Stomach (tissue), 9 donors: ENCODE measurements around the gene SLC49A4. TPM values are rescaled to one million over a fixed set of nuclear protein-coding genes. Genes with fewer than 3 reads are reported as not detected.

Source experiments
- DNase-seq, 2 donors: peaks; one replicate each; pipeline versions ENCODE4 v3.0.0 to v3.0.0-alpha.2; 2013 to 2019
- H3K27ac ChIP-seq, 5 donors: fragments of 200-600 bp in 4 of 5; sonication (generic) in 4 of 5; one replicate each; pipeline ENCODE4 v1.5.1; 2013 to 2019; ENCODE audit warnings: mild to moderate bottlenecking in 1 of 5, moderate library complexity in 1 of 5
- H3K27me3 ChIP-seq, 3 donors: fragments of 200-600 bp; sonication (generic); one replicate each; pipeline ENCODE4 v1.5.1; 2017 to 2019; ENCODE audit warnings: mixed run types in 1 of 3
- H3K36me3 ChIP-seq, 4 donors: fragments of 200-600 bp; sonication (generic); 1 replicate in 3 of 4; 2 replicates in 1 of 4; pipeline ENCODE4 v1.5.1; 2016 to 2019
- H3K4me1 ChIP-seq, 4 donors: fragments of 200-600 bp; sonication (generic); one replicate each; pipeline ENCODE4 v1.5.1; 2016 to 2019
- H3K4me3 ChIP-seq, 4 donors: fragments of 200-600 bp; sonication (generic) in 3 of 4; one replicate each; pipeline ENCODE4 v1.5.1; 2016 to 2019; ENCODE audit warnings: mild to moderate bottlenecking in 1 of 4
- H3K9me3 ChIP-seq, 4 donors: fragments of 200-600 bp; sonication (generic); one replicate each; pipeline ENCODE4 v1.5.1; 2016 to 2019
- CTCF ChIP-seq, 7 experiments: fragments of 450-650 bp in 4 of 7; fragments of 200-600 bp in 3 of 7; sonication (generic) in 3 of 7; IDR thresholded peaks; one replicate each; pipeline ENCODE4 v1.5.1; 2016 to 2019; ENCODE audit warnings: antibody characterized with exemption in 7 of 7, control low read depth in 2 of 7, mild to moderate bottlenecking in 1 of 7
- EP300 ChIP-seq: sonication (generic); formaldehyde crosslinking; IDR thresholded peaks from one replicate; pipeline ENCODE4 v1.6.1; 2017; ENCODE audit warnings: antibody characterized with exemption
- POLR2A ChIP-seq, 4 donors: fragments of 450-650 bp; IDR thresholded peaks; one replicate each; pipeline ENCODE4 v1.6.1; 2016; ENCODE audit warnings: antibody characterized with exemption in 4 of 4, control low read depth in 2 of 4, mild to moderate bottlenecking in 1 of 4, moderate library complexity in 1 of 4
- POLR2AphosphoS5 ChIP-seq, 3 donors: sonication (generic); formaldehyde crosslinking; IDR thresholded peaks; one replicate each; pipeline ENCODE4 v1.6.1; 2016; ENCODE audit warnings: antibody characterized with exemption in 3 of 3
- WGBS, 5 donors: extraction: QIAGEN DNeasy Blood & Tissue Kit in 3 of 5; methylation state at CpG; one replicate each; pipeline versions ENCODE4 v1.1.5 to v1.1.7; 2013 to 2018; 5-methylcytosine and 5-hydroxymethylcytosine counted together
- intact Hi-C: fragments of 100-400 bp; cut with DNase I; formaldehyde crosslinking; loops from one replicate; pipeline ENCODE4 v1.15.1; 2023; ENCODE audit warnings: low total_unique reads
- polyA plus RNA-seq, 3 donors: library from polyadenylated mRNA; stranded (reverse); fragments of 200-250 nt; gene quantifications; one replicate each; pipeline ENCODE4 v1.2.3, GENCODE V29; 2013
- total RNA-seq, 5 donors: library from RNA; depleted of rRNA; stranded (reverse); fragments of >200 nt; gene quantifications; one replicate each; pipeline versions ENCODE4 v1.1.0 to v1.2.3, GENCODE V29; 2014 to 2016
- donor health status: healthy with polysubstance abuse.
- donor health status: Bipolar disorder and iron deficiency.
- donor health status: healthy.

Gene SLC49A4
- total and polyA plus RNA-seq, 8 donors: 0.31 to 28.8 (median 3.6) TPM

GRCh38 chr3:122908251-122908650 lies 113.4 kb downstream of the SLC49A4 start:
- Histone ChIP-seq H3K4me3 (no peak overlapping the region), H3K36me3 (no peaks in the 10 kb centered on the region), H3K4me1 (peaks cover 0 to 7% (median 3%) of the 10 kb centered on the region in 4 donors), H3K9me3 (no peaks in the 10 kb centered on the region), H3K27ac (no peak overlapping the region), H3K27me3 (peaks cover 0 to 33% (median 16%) of the 10 kb centered on the region in 3 donors)
- intact Hi-C loops: no loop called here
- no peak for DNase-seq
- TF ChIP-seq POLR2AphosphoS5 (IDR thresholded peaks at IDR 0.05) (no peak), EP300 (no peak), CTCF (IDR thresholded peaks at IDR 0.05) (no peak), POLR2A (IDR thresholded peaks at IDR 0.05) (no peak)
- 83 to 92% (median 90%) methylated on average over 3 of the region's 3 CpGs for WGBS, 5 donors

GRCh38 chr3:122911901-122912300 lies 117.0 kb downstream of the SLC49A4 start:
- no peak for TF ChIP-seq POLR2AphosphoS5 (IDR thresholded peaks at IDR 0.05)
- no peak for TF ChIP-seq POLR2A (IDR thresholded peaks at IDR 0.05)
- TF ChIP-seq EP300: no peak
- no peak overlapping the region for H3K4me3 ChIP-seq
- WGBS, 5 donors: 90 to 93% (median 93%) methylated on average over 13 to 16 of the region's 16 CpGs; no CpG with 5 or more reads in 1 of the 5 donors
- H3K4me1 ChIP-seq: peaks cover 0 to 8% (median 3%) of the 10 kb centered on the region in 4 donors
- H3K27ac ChIP-seq: no peak overlapping the region
- H3K27me3 ChIP-seq: peaks cover 0 to 49% (median 21%) of the 10 kb centered on the region in 3 donors
- DNase-seq: no peak
- intact Hi-C loops: no loop called here
- H3K36me3 ChIP-seq: no peaks in the 10 kb centered on the region
- H3K9me3 ChIP-seq: no peaks in the 10 kb centered on the region

GRCh38 chr3:122912772-122913538 lies 118.1 kb downstream of the SLC49A4 start:
- Histone ChIP-seq H3K36me3 (no peaks in the 10 kb centered on the region), H3K9me3 (no peaks in the 10 kb centered on the region), H3K4me3 (peak overlapping the region in 3 of 4 donors; percentile 10 to 31 (median 11)), H3K27me3 (peaks cover 0 to 49% (median 21%) of the 10 kb centered on the region in 3 donors), H3K4me1 (peaks cover 0 to 8% (median 3%) of the 10 kb centered on the region in 4 donors), H3K27ac (no peak overlapping the region)
- intact Hi-C loops: no loop called here
- TF ChIP-seq POLR2A (IDR thresholded peaks at IDR 0.05) (no peak), CTCF (IDR thresholded peaks at IDR 0.05) (no peak), POLR2AphosphoS5 (IDR thresholded peaks at IDR 0.05) (no peak), EP300 (no peak)
- no peak for DNase-seq
- WGBS, 5 donors: 27 to 44% (median 41%) methylated on average over 23 to 76 of the region's 76 CpGs

GRCh38 chr3:122913539-122914100 lies 118.8 kb downstream of the SLC49A4 start:
- Histone ChIP-seq H3K9me3 (no peaks in the 10 kb centered on the region), H3K4me1 (peaks cover 0 to 8% (median 3%) of the 10 kb centered on the region in 4 donors), H3K27ac (no peak overlapping the region), H3K27me3 (peaks cover 0 to 49% (median 21%) of the 10 kb centered on the region in 3 donors), H3K4me3 (peak overlapping the region in 2 of 4 donors; percentile 11 to 31), H3K36me3 (no peaks in the 10 kb centered on the region)
- no peak for DNase-seq
- 76 to 85% (median 77%) methylated on average over 14 to 33 of the region's 33 CpGs for WGBS, 5 donors
- no peak for TF ChIP-seq POLR2A (IDR thresholded peaks at IDR 0.05)
- TF ChIP-seq CTCF (IDR thresholded peaks at IDR 0.05): no peak
- TF ChIP-seq POLR2AphosphoS5 (IDR thresholded peaks at IDR 0.05): no peak
- no peak for TF ChIP-seq EP300
- intact Hi-C loops: no loop called here
